NCI-H1092 (cell line): ENCODE results near the gene PSME1.
"Not testable (repeated sequence)": the region's sequence is repeated elsewhere in the genome, so short reads cannot be mapped to it uniquely, and the experiment has no call there.

Experiments used
- DNase-seq: peaks from one replicate; lab custom pipeline; 2025; lab: John Stamatoyannopoulos, UW

The PSME1 gene

GRCh38 chr14:24105609-24106239 is 30.3 kb upstream of the PSME1 start:
- DNase-seq, result not testable (repeated sequence)

- no peak for DNase-seq
These were observed 29.2 kb upstream of the PSME1 start for GRCh38 chr14:24106672-24107271.

GRCh38 chr14:24108336-24108874 is 27.6 kb upstream of the PSME1 start:
- no peak for DNase-seq

GRCh38 chr14:24110060-24110459 is 25.9 kb upstream of the PSME1 start:
- no peak for DNase-seq

DNA sequence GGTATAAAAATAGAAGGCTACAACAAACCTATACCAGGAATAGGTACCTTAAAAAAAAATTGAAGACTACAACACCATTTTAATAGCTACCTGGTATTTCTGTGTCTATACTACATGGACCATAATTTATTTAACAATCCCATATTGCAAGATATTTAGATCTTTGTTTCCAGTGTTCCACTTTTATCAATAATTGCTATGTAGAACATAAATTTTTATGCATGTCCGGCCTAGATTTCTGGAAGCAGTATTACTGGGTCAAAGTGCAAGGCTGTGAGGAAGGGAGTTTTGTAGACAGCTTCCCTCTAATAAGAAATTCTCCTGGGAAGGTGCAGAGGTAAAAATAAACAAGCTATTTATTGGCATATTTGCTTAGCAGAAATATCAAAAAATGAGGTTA is 25.5 kb upstream of the PSME1 start:
- no peak for DNase-seq

- peak; percentile 51 for DNase-seq
These were observed 22.6 kb upstream of the PSME1 start for GRCh38 chr14:24113379-24113800.

DNA sequence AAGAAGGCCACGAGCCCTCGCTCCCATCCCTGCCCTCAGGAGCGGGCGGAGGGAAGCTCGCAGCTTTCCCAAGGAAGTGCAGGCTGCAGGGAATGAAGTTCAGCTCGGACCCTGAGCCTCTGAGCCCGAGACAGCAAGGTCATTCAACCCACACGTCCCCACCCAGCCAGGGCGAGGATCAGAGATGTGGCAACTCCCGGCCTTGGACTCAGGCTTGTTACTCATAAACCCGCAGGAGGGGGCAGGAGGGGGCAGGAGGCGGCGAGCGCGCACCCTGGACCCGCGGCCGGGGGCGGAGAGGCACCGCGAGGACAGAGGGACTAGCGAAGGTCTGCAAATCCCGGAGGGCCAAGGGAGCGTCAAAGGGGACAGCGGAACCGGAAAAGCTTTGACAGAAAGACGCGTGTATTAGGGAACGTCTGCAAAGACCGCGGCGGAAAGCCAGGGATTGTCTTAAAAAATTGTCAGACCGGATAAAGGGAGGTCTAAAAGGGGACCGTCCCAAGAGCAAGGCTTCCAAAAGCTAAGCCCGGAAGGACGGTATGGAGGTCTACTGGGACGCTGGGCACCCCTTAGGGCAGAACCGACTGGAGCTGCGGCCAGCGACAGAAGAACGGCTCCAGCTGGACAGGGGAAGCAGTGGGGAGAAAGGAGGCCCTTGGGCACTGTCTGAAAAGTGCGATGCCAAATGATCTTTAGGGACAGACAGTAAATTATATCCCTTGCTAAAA is 22.0 kb upstream of the PSME1 start:
- peak; percentile 91 for DNase-seq

GRCh38 chr14:24114532-24115421 is 21.2 kb upstream of the PSME1 start, which contains the start of the genes DCAF11 and NRL:
Gene DCAF11 (plus strand): TSS chr14:24114777. CDS start chr14:24115595, 818 bp downstream.
Gene NRL (minus strand): TSS chr14:24114949. CDS start chr14:24082848, 32,101 bp downstream.
- DNase-seq, result peak; percentile 100

DNA sequence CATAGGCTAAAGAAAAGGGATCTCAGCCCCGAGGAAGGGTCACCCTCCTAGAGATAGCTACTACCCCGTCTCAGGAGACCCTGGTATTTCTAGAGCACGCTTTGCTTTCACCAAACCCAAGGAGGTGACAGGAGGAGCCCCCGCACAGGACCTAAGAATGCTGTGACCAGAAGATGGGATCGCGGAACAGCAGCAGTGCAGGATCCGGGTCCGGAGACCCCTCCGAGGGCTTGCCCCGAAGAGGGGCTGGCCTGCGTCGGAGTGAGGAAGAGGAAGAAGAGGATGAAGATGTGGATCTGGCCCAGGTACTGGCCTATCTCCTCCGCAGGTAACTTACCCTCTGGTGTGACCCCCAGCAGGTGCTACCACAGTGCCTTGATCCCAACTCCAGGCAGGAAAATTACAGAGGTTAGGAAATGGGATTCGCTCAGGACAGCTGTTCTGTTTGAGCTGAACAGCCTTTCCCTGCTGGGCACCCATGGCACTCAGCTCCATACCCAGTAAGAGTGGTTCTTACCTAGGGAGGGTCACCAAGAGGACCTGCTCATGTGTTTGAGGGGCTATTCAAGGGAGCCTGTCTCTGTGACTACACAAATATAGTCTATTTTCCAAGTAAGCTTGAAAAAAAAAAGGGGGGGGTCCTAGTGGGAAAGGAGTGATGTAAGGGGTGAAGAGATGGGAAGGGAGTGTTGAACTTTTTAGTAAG is 20.4 kb upstream of the PSME1 start:
- DNase-seq, result no peak

DNA sequence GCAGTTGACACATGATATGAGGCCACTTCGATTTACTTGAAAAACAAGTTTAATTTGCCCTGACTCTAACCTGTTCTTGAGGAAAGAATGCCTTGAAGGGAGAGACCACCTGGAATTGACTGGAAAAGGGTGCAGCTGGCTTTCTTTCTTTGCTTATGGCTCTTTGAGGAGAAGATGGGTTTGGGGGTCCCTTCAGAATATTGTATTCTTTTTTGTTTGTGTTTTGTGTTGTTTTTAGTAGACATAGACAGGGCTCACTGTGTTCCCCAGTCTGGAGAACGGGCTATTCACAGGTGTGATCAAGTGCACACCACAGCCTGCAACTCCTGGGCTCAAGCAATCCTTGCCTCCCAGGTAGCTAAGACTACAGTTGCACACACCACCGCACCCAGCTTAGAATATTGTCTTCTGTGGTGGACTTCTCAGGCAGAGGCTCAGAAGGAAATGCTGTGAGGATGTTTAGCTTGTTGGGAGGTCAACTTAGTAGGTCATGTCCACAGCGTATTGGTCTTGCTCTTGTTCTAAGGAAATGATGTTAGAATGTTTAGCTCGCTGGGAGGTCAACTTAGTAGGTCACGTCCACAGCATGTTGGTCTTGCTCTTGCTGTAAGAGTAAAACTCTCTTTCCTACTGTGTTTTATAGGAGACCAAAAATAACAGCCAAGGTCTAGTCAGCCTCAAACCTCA is 19.7 kb upstream of the PSME1 start:
- DNase-seq, result no peak

GRCh38 chr14:24117179-24117578 is 18.8 kb upstream of the PSME1 start:
- DNase-seq, result no peak

- no peak for DNase-seq
These were observed 16.3 kb upstream of the PSME1 start for GRCh38 chr14:24119691-24120090.

GRCh38 chr14:24121210-24121609 is 14.8 kb upstream of the PSME1 start:
- no peak for DNase-seq

DNA sequence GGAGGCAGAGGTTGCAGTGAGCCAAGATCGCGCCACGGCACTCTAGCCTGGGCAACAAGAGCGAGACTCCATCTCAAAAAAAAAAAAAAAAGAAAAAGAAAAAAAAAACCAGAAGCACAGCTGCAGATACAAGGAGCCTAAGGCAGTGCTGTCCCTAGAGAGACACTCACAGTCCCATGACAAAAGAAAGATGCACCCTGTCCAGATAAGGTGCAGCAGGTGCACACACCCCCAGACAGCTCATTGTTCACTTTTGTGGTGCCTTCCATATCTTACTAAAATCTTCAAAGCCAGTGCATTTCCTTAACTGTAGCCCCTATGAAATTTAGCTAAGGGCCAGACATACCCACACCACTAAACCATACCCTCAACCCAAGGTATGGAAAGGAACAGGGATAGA is 13.6 kb upstream of the PSME1 start:
- no peak for DNase-seq

GRCh38 chr14:24122898-24123297 is 13.1 kb upstream of the PSME1 start:
- DNase-seq, result no peak

GRCh38 chr14:24123424-24124417 is 12.3 kb upstream of the PSME1 start:
- no peak for DNase-seq

- DNase-seq, result no peak
These were observed 9.1 kb upstream of the PSME1 start for GRCh38 chr14:24126939-24127338.

DNA sequence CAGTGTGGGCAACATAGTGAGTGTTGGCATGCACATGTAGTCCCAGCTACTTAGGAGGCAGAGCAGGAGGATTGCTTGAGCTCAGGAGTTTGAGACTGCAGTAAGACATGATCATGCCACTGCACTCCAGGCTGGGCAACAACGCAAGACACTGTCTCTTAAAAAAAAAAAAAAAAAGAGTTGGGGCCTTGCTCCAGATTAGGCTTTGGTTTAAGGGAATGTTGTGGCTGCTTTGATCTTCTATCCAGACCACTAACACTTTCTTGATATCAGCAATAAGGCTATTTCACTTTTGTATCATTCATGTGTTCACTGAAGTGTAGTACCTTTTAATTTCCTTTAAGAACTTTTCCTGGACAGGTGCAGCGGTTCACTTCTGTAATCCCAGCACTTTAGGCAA is 8.3 kb upstream of the PSME1 start:
- no peak for DNase-seq

DNA sequence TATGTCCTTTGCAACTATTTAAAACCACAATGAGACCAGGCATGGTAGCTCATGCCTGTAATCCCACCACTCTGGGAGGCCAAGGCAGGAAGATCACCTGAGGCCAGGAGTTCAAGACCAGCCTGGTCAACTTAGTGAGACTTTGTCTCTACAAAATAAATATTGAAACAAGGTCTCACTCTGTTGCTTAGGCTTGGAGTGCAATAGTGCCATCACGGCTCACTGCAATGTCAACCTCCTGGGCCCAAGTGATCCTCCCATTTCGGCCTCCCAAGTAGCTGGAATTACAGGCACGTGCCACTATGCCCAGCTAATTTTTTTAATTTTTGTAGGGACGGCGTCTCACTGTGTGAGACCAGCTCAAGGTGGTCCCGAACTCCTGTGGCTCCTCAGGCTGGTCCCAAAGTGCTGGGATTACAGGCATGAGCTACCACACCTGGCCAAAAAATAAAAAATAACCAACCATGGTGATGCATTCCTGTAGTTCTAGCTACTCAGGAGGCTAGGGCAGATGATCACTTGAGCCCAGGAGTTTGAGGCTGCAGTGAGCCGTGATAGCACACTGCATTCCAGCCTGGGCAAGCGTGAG is 6.5 kb upstream of the PSME1 start:
- DNase-seq, result no peak
